ENCODE results near the gene HSPA12A. TPM values are rescaled to one million over a fixed set of nuclear protein-coding genes. Genes with fewer than 3 reads are reported as not detected.

Gene HSPA12A
- total RNA-seq, 4 donors from 2014 or later = 6.4 to 9.9 (median 9.5) TPM

DNA sequence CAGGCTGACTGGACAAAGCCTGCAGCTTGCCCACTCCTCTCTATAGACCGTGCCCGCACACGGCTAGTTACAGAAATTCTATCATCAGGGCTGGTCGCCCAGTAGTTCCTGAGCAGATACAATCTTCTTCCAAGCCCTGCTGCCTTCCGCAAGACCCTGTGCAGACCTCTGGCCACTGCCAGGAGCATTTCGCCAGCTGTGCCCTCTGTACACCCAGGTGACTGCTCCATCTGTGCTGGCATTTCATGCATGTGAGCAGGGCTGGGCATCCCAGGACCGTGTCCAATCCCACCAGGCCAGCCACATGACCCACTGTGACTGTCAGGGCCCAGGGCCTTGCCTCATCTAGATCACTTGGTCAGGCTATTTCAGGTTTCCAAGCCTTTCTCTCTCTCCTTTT, 36.9 kb downstream of the HSPA12A start:
- no peak overlapping the region for H3K4me3 ChIP-seq (ENCODE audit: low read depth, poor library complexity, severe bottlenecking)
- no peak for DNase-seq (ENCODE audit: low spot score in 2 of 2)
- intact Hi-C loops (cut with DNase I; ENCODE audit: low total_unique reads) = no loop called here
- TF ChIP-seq, protein P1, sequence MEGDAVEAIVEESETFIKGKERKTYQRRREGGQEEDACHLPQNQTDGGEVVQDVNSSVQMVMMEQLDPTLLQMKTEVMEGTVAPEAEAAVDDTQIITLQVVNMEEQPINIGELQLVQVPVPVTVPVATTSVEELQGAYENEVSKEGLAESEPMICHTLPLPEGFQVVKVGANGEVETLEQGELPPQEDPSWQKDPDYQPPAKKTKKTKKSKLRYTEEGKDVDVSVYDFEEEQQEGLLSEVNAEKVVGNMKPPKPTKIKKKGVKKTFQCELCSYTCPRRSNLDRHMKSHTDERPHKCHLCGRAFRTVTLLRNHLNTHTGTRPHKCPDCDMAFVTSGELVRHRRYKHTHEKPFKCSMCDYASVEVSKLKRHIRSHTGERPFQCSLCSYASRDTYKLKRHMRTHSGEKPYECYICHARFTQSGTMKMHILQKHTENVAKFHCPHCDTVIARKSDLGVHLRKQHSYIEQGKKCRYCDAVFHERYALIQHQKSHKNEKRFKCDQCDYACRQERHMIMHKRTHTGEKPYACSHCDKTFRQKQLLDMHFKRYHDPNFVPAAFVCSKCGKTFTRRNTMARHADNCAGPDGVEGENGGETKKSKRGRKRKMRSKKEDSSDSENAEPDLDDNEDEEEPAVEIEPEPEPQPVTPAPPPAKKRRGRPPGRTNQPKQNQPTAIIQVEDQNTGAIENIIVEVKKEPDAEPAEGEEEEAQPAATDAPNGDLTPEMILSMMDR (IDR thresholded peaks at IDR 0.05) = no peak
- no peak for TF ChIP-seq POLR2A (IDR thresholded peaks at IDR 0.05)
- 82 to 89% methylated on average over 7 of the region's 7 CpGs for WGBS, 2 donors

DNA sequence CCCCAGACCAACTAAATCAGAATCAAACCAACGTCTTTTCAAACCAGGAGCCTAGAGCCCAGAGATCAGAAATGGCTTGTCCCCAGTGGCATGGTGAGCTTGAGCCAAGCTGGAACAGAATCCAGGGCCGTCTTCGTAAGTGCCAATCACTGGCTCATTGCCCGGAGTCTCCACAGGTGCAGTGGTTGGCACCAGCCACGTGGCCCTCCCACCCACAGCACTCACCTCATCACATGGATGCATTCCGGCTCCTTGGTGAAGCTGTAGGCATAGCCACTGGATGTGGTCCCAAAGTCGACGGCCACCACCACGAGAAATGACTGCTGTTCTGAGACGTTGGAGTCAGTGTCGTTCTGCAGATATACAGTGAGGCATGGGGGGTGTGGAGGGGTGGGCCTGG, 37.4 kb downstream of the HSPA12A start:
- 76 to 83% methylated on average over 10 to 11 of the region's 11 CpGs for WGBS, 2 donors
- intact Hi-C loops (cut with DNase I; ENCODE audit: low total_unique reads) = no loop called here
- H3K4me3 ChIP-seq (ENCODE audit: low read depth, poor library complexity, severe bottlenecking) = no peak overlapping the region
- TF ChIP-seq POLR2A (IDR thresholded peaks at IDR 0.05) = no peak
- TF ChIP-seq, protein P1 (IDR thresholded peaks at IDR 0.05) = no peak
- no peak for DNase-seq (ENCODE audit: low spot score in 2 of 2)

DNA sequence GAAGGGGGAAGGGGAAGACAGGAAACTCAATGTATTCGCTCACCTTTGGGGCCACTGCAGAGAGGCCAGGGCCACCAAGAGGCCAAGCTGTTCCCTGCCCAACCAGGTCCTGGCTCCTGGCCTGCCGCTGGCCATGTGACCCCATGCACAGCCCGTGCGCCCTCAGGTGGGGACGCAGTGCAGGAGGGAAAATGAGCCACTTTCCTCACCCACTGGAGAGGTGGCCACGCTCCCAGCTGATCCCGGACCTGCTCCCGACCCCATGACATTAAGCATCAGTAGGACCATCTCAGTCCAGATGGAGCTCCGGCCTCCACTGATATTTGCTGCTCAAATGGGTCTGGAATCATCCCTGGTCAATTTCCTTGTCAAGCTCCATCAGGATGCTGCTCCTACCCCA, 40.2 kb downstream of the HSPA12A start:
- WGBS, 2 donors = 88 to 91% methylated on average over 9 of the region's 9 CpGs
- intact Hi-C loops (cut with DNase I; ENCODE audit: low total_unique reads) = no loop called here
- DNase-seq (ENCODE audit: low spot score in 2 of 2) = no peak
- TF ChIP-seq, protein P1 (IDR thresholded peaks at IDR 0.05) = no peak
- no peak for TF ChIP-seq POLR2A (IDR thresholded peaks at IDR 0.05)
- no peak overlapping the region for H3K4me3 ChIP-seq (ENCODE audit: low read depth, poor library complexity, severe bottlenecking)

DNA sequence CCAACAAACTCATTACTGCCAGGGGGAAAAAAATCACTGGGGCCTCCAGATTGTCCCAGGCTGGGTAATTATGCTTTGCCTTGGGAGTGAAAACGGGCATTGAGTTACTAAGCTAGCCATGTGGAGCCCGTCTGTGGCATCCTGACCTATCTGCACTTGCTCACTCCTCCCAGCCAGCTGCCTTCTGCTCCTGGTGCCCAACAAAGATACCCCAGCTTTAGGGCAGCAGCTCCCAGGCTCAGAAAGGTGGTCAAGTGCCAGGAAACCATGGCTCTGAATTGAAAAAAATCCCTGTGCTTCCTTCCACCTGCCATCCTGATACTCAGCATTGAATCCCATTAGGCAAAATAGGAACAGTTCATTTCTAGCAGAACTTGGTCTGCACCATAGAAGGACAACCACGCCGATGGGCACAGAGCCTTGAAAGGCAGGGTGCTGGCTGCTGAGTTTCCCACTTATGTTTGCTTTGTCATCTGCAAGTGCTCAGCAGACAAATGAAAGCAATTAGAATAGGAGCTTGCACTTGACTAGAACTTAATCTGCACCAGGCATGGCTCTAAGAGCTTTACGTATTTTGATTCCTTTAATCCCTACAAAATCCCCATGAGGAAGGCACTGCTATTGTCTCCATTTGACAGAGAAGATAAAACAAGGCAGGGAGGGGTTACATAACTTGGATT, 42.8 kb downstream of the HSPA12A start:
- no peak for TF ChIP-seq POLR2A (IDR thresholded peaks at IDR 0.05)
- WGBS, 2 donors = 69 to 75% methylated on average over 5 of the region's 5 CpGs
- no peak for DNase-seq (ENCODE audit: low spot score in 2 of 2)

DNA sequence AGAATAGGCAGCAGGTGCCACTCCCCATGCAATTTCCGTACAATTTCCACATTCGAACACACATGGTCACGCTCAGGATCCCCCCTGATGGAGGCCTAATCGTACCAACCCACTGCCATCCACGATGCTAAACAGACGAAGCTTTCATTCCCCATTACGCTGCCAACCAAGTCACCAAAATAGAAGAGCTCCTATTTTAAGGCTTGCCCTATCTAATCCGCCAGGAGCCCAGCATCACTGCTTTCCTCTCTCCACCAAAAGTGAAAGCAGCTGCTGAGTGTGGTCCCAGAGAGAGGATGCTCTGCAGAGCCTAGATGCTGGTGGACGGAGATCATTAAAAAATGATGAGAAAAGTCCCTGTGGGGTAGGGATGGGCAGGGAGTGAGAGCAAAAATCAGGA, 43.3 kb downstream of the HSPA12A start:
- intact Hi-C loops (cut with DNase I; ENCODE audit: low total_unique reads) = no loop called here
- H3K4me3 ChIP-seq (ENCODE audit: low read depth, poor library complexity, severe bottlenecking) = no peak overlapping the region
- TF ChIP-seq POLR2A (IDR thresholded peaks at IDR 0.05) = no peak
- TF ChIP-seq, protein P1 (IDR thresholded peaks at IDR 0.05) = no peak
- no peak for DNase-seq (ENCODE audit: low spot score in 2 of 2)
- WGBS, 2 donors = 82 to 88% methylated on average over 9 of the region's 9 CpGs

More for the DNA sequence above, 42.8 kb downstream of the HSPA12A start:
- intact Hi-C loops (cut with DNase I; ENCODE audit: low total_unique reads) = no loop called here
- H3K4me3 ChIP-seq (ENCODE audit: low read depth, poor library complexity, severe bottlenecking) = no peak overlapping the region

DNA sequence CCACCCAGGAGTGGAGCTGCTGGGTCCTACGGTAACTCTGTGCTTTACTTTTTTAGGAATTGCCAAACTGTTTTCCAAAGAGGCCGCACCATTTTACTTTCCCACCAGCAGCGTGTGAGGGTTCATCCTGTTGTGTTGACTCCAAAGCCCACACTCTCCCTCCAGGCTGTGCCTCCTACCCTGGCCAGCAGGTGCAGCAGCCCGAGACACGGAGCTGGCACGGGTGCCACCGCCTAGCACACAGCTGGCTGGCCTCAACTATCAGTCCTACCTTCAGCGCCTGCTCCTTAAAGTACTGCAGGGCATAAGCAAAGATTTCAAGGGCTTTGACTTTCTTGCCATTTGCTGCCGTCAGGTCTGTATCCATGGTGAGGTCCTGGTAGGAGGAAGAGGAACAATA, 44.0 kb downstream of the HSPA12A start:
- TF ChIP-seq POLR2A (IDR thresholded peaks at IDR 0.05) = no peak
- TF ChIP-seq, protein P1 (IDR thresholded peaks at IDR 0.05) = no peak
- no peak overlapping the region for H3K4me3 ChIP-seq (ENCODE audit: low read depth, poor library complexity, severe bottlenecking)
- WGBS, 2 donors = 83 to 84% methylated on average over 9 of the region's 9 CpGs
- DNase-seq (ENCODE audit: low spot score in 2 of 2) = no peak
- intact Hi-C loops (cut with DNase I; ENCODE audit: low total_unique reads) = no loop called here
